ENCODE measurements around the gene DOCK3.

Gene DOCK3

GRCh38 chr3:51268132-51268531 is 593.4 kb downstream of the DOCK3 start:
- H3K4me3 ChIP-seq (replicated peaks; ENCODE audit: low read depth, low read length), result no peak overlapping the region
- no peaks in the 10 kb centered on the region for H3K27me3 ChIP-seq (replicated peaks; ENCODE audit: control insufficient read depth, insufficient read depth, low read length)
- H3K36me3 ChIP-seq (ENCODE audit: control insufficient read depth, insufficient read depth, low read length), result no peaks in the 10 kb centered on the region
- no peak for DNase-seq (ENCODE audit: extremely low read depth, insufficient read length)
- no peak for TF ChIP-seq CTCF (IDR thresholded peaks at IDR 0.05; ENCODE audit: insufficient read depth, low read length, poor library complexity, severe bottlenecking)

- DNase-seq (ENCODE audit: extremely low read depth, insufficient read length), result no peak
- peak; percentile 11 for TF ChIP-seq CTCF (IDR thresholded peaks at IDR 0.05; ENCODE audit: insufficient read depth, low read length, poor library complexity, severe bottlenecking)
- Histone ChIP-seq H3K36me3 (ENCODE audit: control insufficient read depth, insufficient read depth, low read length) (no peaks in the 10 kb centered on the region), H3K4me3 (replicated peaks; ENCODE audit: low read depth, low read length) (no peak overlapping the region), H3K27me3 (replicated peaks; ENCODE audit: control insufficient read depth, insufficient read depth, low read length) (no peaks in the 10 kb centered on the region; the same call in 1 of the 2 replicates)
Measured at GRCh38 chr3:51269466-51269865, 594.7 kb downstream of the DOCK3 start.

GRCh38 chr3:51270559-51270958 is 595.8 kb downstream of the DOCK3 start:
- no peaks in the 10 kb centered on the region for H3K36me3 ChIP-seq (ENCODE audit: control insufficient read depth, insufficient read depth, low read length)
- no peak for TF ChIP-seq CTCF (IDR thresholded peaks at IDR 0.05; ENCODE audit: insufficient read depth, low read length, poor library complexity, severe bottlenecking)
- no peaks in the 10 kb centered on the region; the same call in 1 of the 2 replicates for H3K27me3 ChIP-seq (replicated peaks; ENCODE audit: control insufficient read depth, insufficient read depth, low read length)
- no peak overlapping the region for H3K4me3 ChIP-seq (replicated peaks; ENCODE audit: low read depth, low read length)
- DNase-seq (ENCODE audit: extremely low read depth, insufficient read length), result no peak

GRCh38 chr3:51271172-51271571 is 596.4 kb downstream of the DOCK3 start:
- TF ChIP-seq CTCF (IDR thresholded peaks at IDR 0.05; ENCODE audit: insufficient read depth, low read length, poor library complexity, severe bottlenecking), result no peak

GRCh38 chr3:51274052-51274451 is 599.3 kb downstream of the DOCK3 start:
- Histone ChIP-seq H3K27me3 (replicated peaks; ENCODE audit: control insufficient read depth, insufficient read depth, low read length) (no peaks in the 10 kb centered on the region; the same call in 1 of the 2 replicates), H3K4me3 (replicated peaks; ENCODE audit: low read depth, low read length) (no peak overlapping the region), H3K36me3 (ENCODE audit: control insufficient read depth, insufficient read depth, low read length) (no peaks in the 10 kb centered on the region)
- no peak for TF ChIP-seq CTCF (IDR thresholded peaks at IDR 0.05; ENCODE audit: insufficient read depth, low read length, poor library complexity, severe bottlenecking)
- no peak for DNase-seq (ENCODE audit: extremely low read depth, insufficient read length)

More at GRCh38 chr3:51271172-51271571, 596.4 kb downstream of the DOCK3 start:
- no peaks in the 10 kb centered on the region for H3K36me3 ChIP-seq (ENCODE audit: control insufficient read depth, insufficient read depth, low read length)
- H3K4me3 ChIP-seq (replicated peaks; ENCODE audit: low read depth, low read length), result no peak overlapping the region
- no peak for DNase-seq (ENCODE audit: extremely low read depth, insufficient read length)
- no peaks in the 10 kb centered on the region; the same call in 1 of the 2 replicates for H3K27me3 ChIP-seq (replicated peaks; ENCODE audit: control insufficient read depth, insufficient read depth, low read length)

Measured in GM06990 (cell line).